H1 (cell line): ENCODE results near the gene ENDOU. TPM values are rescaled to one million over a fixed set of nuclear protein-coding genes. Genes with fewer than 3 reads are reported as not detected.

Experiments used
- CTCF ChIA-PET: fragments of 300-600 bp; sonication (Branson Sonifier 250); formaldehyde crosslinking; loops from one replicate; lab custom pipeline; 2021; ENCODE audit not compliant: partially characterized antibody; lab: Charles Lee
- POLR2A ChIA-PET: fragments of 300-600 bp; sonication (Branson Sonifier 250); formaldehyde crosslinking; loops from one replicate; lab custom pipeline; 2021; ENCODE audit warnings: inconsistent platforms; ENCODE audit not compliant: partially characterized antibody; lab: Charles Lee
- DNase-seq, 2 experiments: peaks; one replicate each; pipeline versions ENCODE4 v3.0.0 to v3.0.0-alpha.2; 2010 to 2022; ENCODE audit warnings: low spot score in 2 of 2, low read depth in 1 of 2, mixed read lengths in 1 of 2
- FAIRE-seq: peaks from 2 replicates; lab custom pipeline; 2011; peaks lifted over from hg19 to GRCh38; lab: Jason Lieb, UNC
- H2AFZ ChIP-seq: 2 replicates; pipeline ENCODE4 v1.8.1; 2012; ENCODE audit warnings: low read length, inconsistent platforms
- H2AK5ac ChIP-seq: 2 replicates; pipeline ENCODE4 v1.6.1; 2013; ENCODE audit warnings: low read depth, low read length
- H2BK120ac ChIP-seq: replicated peaks from 2 replicates; pipeline ENCODE3; 2013; ENCODE audit warnings: low read depth, low read length, inconsistent platforms
- H2BK12ac ChIP-seq: 2 replicates; pipeline ENCODE4 v1.6.1; 2013; ENCODE audit warnings: low read depth, low read length
- H2BK15ac ChIP-seq: 2 replicates; pipeline ENCODE4 v1.6.1; 2013; ENCODE audit warnings: low read length
- H2BK20ac ChIP-seq: 2 replicates; pipeline ENCODE4 v1.6.1; 2013; ENCODE audit warnings: low read length
- H2BK5ac ChIP-seq: 2 replicates; pipeline ENCODE4 v1.6.1; 2013; ENCODE audit warnings: low read depth, low read length
- H3K14ac ChIP-seq: 2 replicates; pipeline ENCODE4 v1.6.1; 2013; ENCODE audit warnings: inconsistent platforms; ENCODE audit not compliant: insufficient read length
- H3K18ac ChIP-seq: 2 replicates; pipeline ENCODE4 v1.6.1; 2013; ENCODE audit warnings: low read length; ENCODE audit errors: extremely low read depth
- H3K23ac ChIP-seq: 2 replicates; pipeline ENCODE4 v1.6.1; 2013; ENCODE audit warnings: inconsistent platforms; ENCODE audit not compliant: insufficient read length
- H3K23me2 ChIP-seq: 2 replicates; pipeline ENCODE4 v1.6.1; 2013; ENCODE audit warnings: low read depth, low read length
- H3K27ac ChIP-seq: 2 replicates; pipeline ENCODE4 v1.6.1; 2011; ENCODE audit warnings: low read depth, low read length, inconsistent platforms
- H3K27me3 ChIP-seq, 4 experiments: replicated peaks in 1 of 4; 1 replicate in 1 of 4; 2 replicates in 3 of 4; pipeline versions ENCODE4 v1.6.1 to v1.8.1; 2011 to 2013; ENCODE audit warnings: low read length in 3 of 4, mild to moderate bottlenecking in 3 of 4, inconsistent platforms in 2 of 4, mixed read lengths in 2 of 4, moderate library complexity in 1 of 4; ENCODE audit not compliant: control insufficient read depth in 3 of 4, insufficient read depth in 3 of 4; ENCODE audit errors: extremely low read depth in 1 of 4
- H3K36me3 ChIP-seq, 4 experiments: 2 replicates each; pipeline versions ENCODE4 v1.6.1 to v1.8.1; 2011 to 2013; ENCODE audit warnings: mild to moderate bottlenecking in 4 of 4, low read length in 3 of 4, moderate library complexity in 2 of 4, control low read depth in 1 of 4, inconsistent platforms in 1 of 4; ENCODE audit not compliant: insufficient read depth in 4 of 4, control insufficient read depth in 2 of 4
- H3K4ac ChIP-seq: replicated peaks from 2 replicates; pipeline ENCODE3; 2013; ENCODE audit warnings: low read length, low read depth, mixed read lengths, inconsistent platforms; ENCODE audit not compliant: insufficient read length
- H3K4me1 ChIP-seq, 4 experiments: replicated peaks in 1 of 4; 1 replicate in 1 of 4; 2 replicates in 3 of 4; pipeline versions ENCODE4 v1.6.1 to v1.8.1; 2011 to 2013; ENCODE audit warnings: low read length in 3 of 4, inconsistent platforms in 2 of 4, mixed read lengths in 1 of 4; ENCODE audit not compliant: insufficient read depth in 4 of 4, control insufficient read depth in 3 of 4
- H3K4me2 ChIP-seq, 2 experiments: 2 replicates each; pipeline versions ENCODE4 v1.6.1 to v1.8.1; 2011 to 2013; ENCODE audit warnings: low read depth in 2 of 2, low read length in 2 of 2, control low read depth in 1 of 2, inconsistent platforms in 1 of 2, mild to moderate bottlenecking in 1 of 2; ENCODE audit not compliant: insufficient read depth in 1 of 2
- H3K4me3 ChIP-seq, 4 experiments: fragments of 200-600, 300-600 bp in 1 of 4; sonication (generic), shearing (Covaris generic), sonication (Bioruptor Twin) in 1 of 4; 2 replicates each; pipeline versions ENCODE4 v1.5.1 to v1.8.1; 2011 to 2016; ENCODE audit warnings: low read length in 4 of 4, low read depth in 3 of 4, control low read depth in 2 of 4, inconsistent platforms in 2 of 4, mild to moderate bottlenecking in 2 of 4, mixed read lengths in 1 of 4, moderate library complexity in 1 of 4; ENCODE audit not compliant: insufficient read depth in 2 of 4; ENCODE audit errors: extremely low read depth in 1 of 4
- H3K56ac ChIP-seq: replicated peaks from 2 replicates; pipeline ENCODE3; 2013; ENCODE audit warnings: low read depth, mild to moderate bottlenecking, mixed read lengths, low read length, inconsistent platforms; ENCODE audit not compliant: insufficient read length
- H3K79me1 ChIP-seq: 2 replicates; pipeline ENCODE4 v1.6.1; 2013; ENCODE audit warnings: low read depth, low read length, control low read depth
- H3K79me2 ChIP-seq, 2 experiments: 2 replicates each; pipeline versions ENCODE4 v1.6.1 to v1.8.1; 2012 to 2013; ENCODE audit warnings: low read length in 2 of 2, mild to moderate bottlenecking in 2 of 2, inconsistent platforms in 1 of 2; ENCODE audit not compliant: insufficient read depth in 2 of 2, control insufficient read depth in 1 of 2
- H3K9ac ChIP-seq, 4 experiments: replicated peaks in 1 of 4; 1 replicate in 1 of 4; 2 replicates in 3 of 4; pipeline versions ENCODE4 v1.6.1 to v1.8.1; 2011 to 2013; ENCODE audit warnings: low read depth in 3 of 4, low read length in 3 of 4, control low read depth in 2 of 4, mild to moderate bottlenecking in 2 of 4, moderate library complexity in 2 of 4, inconsistent platforms in 1 of 4; ENCODE audit errors: extremely low read depth in 1 of 4
- H3K9me3 ChIP-seq, 2 experiments: 2 replicates each; pipeline versions ENCODE4 v1.6.1 to v1.8.1; 2012 to 2013; ENCODE audit warnings: mild to moderate bottlenecking in 2 of 2, moderate library complexity in 2 of 2, control low read depth in 1 of 2, inconsistent platforms in 1 of 2, low read depth in 1 of 2, low read length in 1 of 2, mixed read lengths in 1 of 2; ENCODE audit not compliant: insufficient read depth in 2 of 2
- H4K20me1 ChIP-seq, 2 experiments: replicated peaks in 1 of 2; 2 replicates each; pipeline versions ENCODE3 to v1.8.1; 2011 to 2013; ENCODE audit warnings: inconsistent platforms in 2 of 2, low read length in 2 of 2, mild to moderate bottlenecking in 1 of 2; ENCODE audit not compliant: insufficient read depth in 2 of 2, control insufficient read depth in 1 of 2
- H4K5ac ChIP-seq: 2 replicates; pipeline ENCODE4 v1.6.1; 2013; ENCODE audit warnings: low read length, low read depth, mixed read lengths, inconsistent platforms; ENCODE audit not compliant: insufficient read length
- H4K8ac ChIP-seq: 2 replicates; pipeline ENCODE4 v1.8.0; 2013; ENCODE audit warnings: mild to moderate bottlenecking, moderate library complexity, low read length, inconsistent platforms; ENCODE audit not compliant: insufficient read depth; ENCODE audit errors: extremely low read depth
- H4K91ac ChIP-seq: replicated peaks from 2 replicates; pipeline ENCODE3; 2013; ENCODE audit warnings: low read length, mixed read lengths, inconsistent platforms; ENCODE audit not compliant: insufficient read length
- BCL11A ChIP-seq, 2 experiments: IDR thresholded peaks; one replicate each; pipeline ENCODE4 v1.6.1; 2011; ENCODE audit warnings: low read depth in 2 of 2, low read length in 2 of 2, mild to moderate bottlenecking in 2 of 2
- CHD1 ChIP-seq: IDR thresholded peaks from 2 replicates; pipeline ENCODE4 v1.6.1; 2012; ENCODE audit warnings: low read depth, low read length, improper control_type of control experiment
- CTBP2 ChIP-seq: IDR thresholded peaks from 2 replicates; pipeline ENCODE4 v1.7.0; 2011; ENCODE audit warnings: borderline replicate concordance, mild to moderate bottlenecking, moderate library complexity, mixed read lengths, low read length; ENCODE audit not compliant: insufficient read depth, insufficient read length
- CTCF ChIP-seq, 3 experiments: IDR thresholded peaks; 1 replicate in 2 of 3; 2 replicates in 1 of 3; pipeline versions ENCODE4 v1.5.1 to v1.6.1; 2011; ENCODE audit warnings: low read length in 3 of 3, mild to moderate bottlenecking in 3 of 3, inconsistent platforms in 2 of 3, low read depth in 1 of 3, moderate library complexity in 1 of 3; ENCODE audit not compliant: insufficient read depth in 1 of 3; ENCODE audit errors: control extremely low read depth in 1 of 3
- EZH2 ChIP-seq: fragments of 200-600 bp; sonication (generic); IDR thresholded peaks from 2 replicates; pipeline ENCODE4 v1.7.1; 2012; ENCODE audit warnings: low read depth, mild to moderate bottlenecking, moderate library complexity, low read length, inconsistent platforms; ENCODE audit not compliant: severe bottlenecking
- POLR2A ChIP-seq, 2 experiments: IDR thresholded peaks; 1 replicate in 1 of 2; 2 replicates in 1 of 2; pipeline ENCODE4 v1.6.1; 2011; ENCODE audit warnings: low read depth in 2 of 2, low read length in 2 of 2, mild to moderate bottlenecking in 2 of 2; ENCODE audit errors: control extremely low read depth in 1 of 2
- SP1 ChIP-seq: IDR thresholded peaks from 2 replicates; pipeline ENCODE4 v1.6.1; 2011; ENCODE audit warnings: low read depth, low read length
- SP4 ChIP-seq: IDR thresholded peaks from 2 replicates; pipeline ENCODE4 v1.6.1; 2012; ENCODE audit warnings: low read length, inconsistent platforms
- TAF7 ChIP-seq: optimal IDR thresholded peaks from 2 replicates; pipeline ENCODE3; 2011; ENCODE audit warnings: low read depth, mild to moderate bottlenecking, inconsistent platforms, low read length, moderate library complexity, borderline replicate concordance
- TCF12 ChIP-seq: IDR thresholded peaks from 2 replicates; pipeline ENCODE4 v1.6.1; 2011; ENCODE audit warnings: low read depth, mild to moderate bottlenecking, low read length
- WGBS, 2 experiments: shearing (Covaris generic) in 1 of 2; methylation state at CpG; one replicate each; pipeline versions ENCODE4 v1.1.6 to v1.1.7; 2013 to 2015; ENCODE audit warnings: low lambda C conversion rate in 2 of 2, mixed read lengths in 2 of 2, inconsistent platforms in 1 of 2, low coverage in 1 of 2, missing lambda C conversion rate in 1 of 2; ENCODE audit not compliant: insufficient replicate concordance in 2 of 2, insufficient coverage in 1 of 2, insufficient read length in 1 of 2; ENCODE audit errors: extremely low coverage in 1 of 2, missing lambda C conversion rate in 1 of 2; 5-methylcytosine and 5-hydroxymethylcytosine counted together
- polyA plus RNA-seq, 7 experiments: library from polyadenylated mRNA; depleted of rRNA in 3 of 7; stranded (reverse) in 5 of 7; unstranded in 2 of 7; fragments of >200 nt in 5 of 7; fragments of 200-250 nt in 2 of 7; gene quantifications; 1 replicate in 5 of 7; 2 replicates in 1 of 7; 4 replicates in 1 of 7; pipeline versions ENCODE4 v1.2.1 to v1.2.3, GENCODE V29; 2011 to 2013; ENCODE audit warnings: missing spikeins in 2 of 7, mixed read lengths in 2 of 7
- total RNA-seq: library from RNA; stranded (reverse); fragmentation: NEBNext Ultra II Directional; extraction: Animal tissue kit (Norgen Biotek cat#: 25700); gene quantifications from 2 replicates; pipeline ENCODE4 v1.2.1, GENCODE V29; 2021
- TF ChIP-seq, protein P1 (sequence below): IDR thresholded peaks from 2 replicates; pipeline ENCODE4 v1.6.1; 2011; ENCODE audit warnings: low read depth, mild to moderate bottlenecking, low read length; ENCODE audit not compliant: insufficient read depth

The ENDOU gene
- total and polyA plus RNA-seq, 2 of the 8 experiments (the other 6 are each of a cell fraction or from before 2014, with no cell fraction given) = not detected

- CTCF ChIA-PET = interaction anchor here (1.2 to 1.8 kb wide), 2 partner anchors 9 to 11 kb away, joined by 3 to 7 read pairs; no protein-coding TSS in a partner anchor
- Histone ChIP-seq H2AFZ (no peak overlapping the region), H3K4me3 (no peak overlapping the region), H3K4me1 (no peaks in the 10 kb centered on the region), H3K56ac (no peak overlapping the region), H3K9ac (no peak overlapping the region), H3K79me2 (0 out of 4 replicates have a peak, but pooled peaks cover 0 to 3% of the 10 kb centered on the region in 2 experiments), H3K79me1 (no peaks in the 10 kb centered on the region; the same call in 1 of the 2 replicates), H2BK20ac (no peak overlapping the region), H2AK5ac (no peak overlapping the region), H3K4ac (no peak overlapping the region), H3K4me2 (no peak overlapping the region), H3K36me3 (peaks cover 0 to 52% (median 5%) of the 10 kb centered on the region in 4 experiments; a peak in 5 of 8 replicates), H4K20me1 (peaks cover 0 to 2% of the 10 kb centered on the region in 2 experiments), H4K8ac (no peak overlapping the region), H4K5ac (no peak overlapping the region), H2BK15ac (no peak overlapping the region), H2BK12ac (no peak overlapping the region), H3K18ac (no peak overlapping the region), H3K23me2 (no peaks in the 10 kb centered on the region), H3K27me3 (no peaks in the 10 kb centered on the region), H2BK120ac (no peak overlapping the region), H4K91ac (no peak overlapping the region), H3K14ac (no peak overlapping the region), H3K9me3 (no peaks in the 10 kb centered on the region), H3K27ac (no peak overlapping the region), H3K23ac (no peak overlapping the region), H2BK5ac (no peak overlapping the region)
- POLR2A ChIA-PET = no interaction called here
- DNase-seq (no peak), FAIRE-seq (no peak)
- WGBS, 2 experiments = 96% methylated on average over 4 of the region's 4 CpGs; no CpG with 5 or more reads in 1 of the 2 experiments
- TF ChIP-seq POLR2A (IDR thresholded peaks at IDR 0.05; ENCODE audit: control extremely low read depth in 1 of 2, low read depth in 2 of 2, low read length in 2 of 2) (no peak), CTCF (IDR thresholded peaks at IDR 0.05; ENCODE audit: control extremely low read depth in 1 of 3, insufficient read depth in 1 of 3, low read depth in 1 of 3, low read length in 3 of 3) (no peak), CHD1 (no peak), CTBP2 (no peak), TAF7 (no peak), BCL11A (IDR thresholded peaks at IDR 0.05; ENCODE audit: low read depth in 2 of 2, low read length in 2 of 2) (no peak), TCF12 (no peak), EZH2 (no peak), SP4 (no peak), SP1 (no peak)
- TF ChIP-seq, protein P1, sequence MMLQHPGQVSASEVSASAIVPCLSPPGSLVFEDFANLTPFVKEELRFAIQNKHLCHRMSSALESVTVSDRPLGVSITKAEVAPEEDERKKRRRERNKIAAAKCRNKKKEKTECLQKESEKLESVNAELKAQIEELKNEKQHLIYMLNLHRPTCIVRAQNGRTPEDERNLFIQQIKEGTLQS = no peak
Observed at GRCh38 chr12:47698055-47698454, 27.2 kb downstream of the ENDOU start.
